ENCODE results near the gene NPAS3. TPM values are rescaled to one million over a fixed set of nuclear protein-coding genes. Genes with fewer than 3 reads are reported as not detected.

NPAS3 gene
- total RNA-seq, 1 donor from 2014 or later: 2.3 TPM

DNA sequence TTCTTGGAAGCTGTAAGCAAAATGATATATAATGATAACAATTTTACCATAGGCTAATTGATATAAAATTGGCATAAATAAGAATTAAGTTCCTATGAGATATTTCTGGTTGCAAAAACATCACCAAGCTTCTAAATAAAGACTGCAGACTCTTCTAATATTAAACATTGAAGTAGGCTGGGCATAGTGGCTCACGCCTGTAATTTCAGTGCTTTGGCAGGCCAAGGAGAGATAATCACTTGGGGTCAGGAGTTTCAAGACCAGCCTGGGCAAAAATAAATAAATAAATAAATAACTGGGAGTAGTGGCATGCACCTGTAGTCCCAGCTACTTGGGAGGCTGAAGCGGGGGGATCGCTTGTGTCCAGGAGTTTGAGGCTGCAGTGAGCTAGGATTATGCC, 71.8 kb downstream of the NPAS3 start:
- no peak for DNase-seq (ENCODE audit: low spot score)

DNA sequence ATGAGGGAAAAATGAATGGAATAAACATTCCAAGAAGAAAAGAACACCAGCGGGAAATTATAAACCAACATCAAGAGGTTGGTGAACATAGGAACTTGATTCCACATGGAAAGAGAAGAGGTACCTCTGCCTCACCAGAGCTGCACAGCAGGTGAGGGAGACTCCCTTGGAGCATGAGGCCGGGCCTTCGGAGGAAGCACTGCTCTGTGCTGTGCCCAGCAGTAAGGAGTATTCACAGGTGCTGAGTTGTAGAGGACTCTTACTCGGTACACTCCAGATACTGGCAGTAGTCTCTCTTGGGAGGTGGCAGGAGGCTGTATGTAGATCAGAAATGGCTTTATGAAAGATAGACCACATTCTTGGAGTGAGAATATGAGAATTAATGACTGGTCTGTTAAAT, 76.0 kb downstream of the NPAS3 start:
- DNase-seq (ENCODE audit: low spot score): no peak

DNA sequence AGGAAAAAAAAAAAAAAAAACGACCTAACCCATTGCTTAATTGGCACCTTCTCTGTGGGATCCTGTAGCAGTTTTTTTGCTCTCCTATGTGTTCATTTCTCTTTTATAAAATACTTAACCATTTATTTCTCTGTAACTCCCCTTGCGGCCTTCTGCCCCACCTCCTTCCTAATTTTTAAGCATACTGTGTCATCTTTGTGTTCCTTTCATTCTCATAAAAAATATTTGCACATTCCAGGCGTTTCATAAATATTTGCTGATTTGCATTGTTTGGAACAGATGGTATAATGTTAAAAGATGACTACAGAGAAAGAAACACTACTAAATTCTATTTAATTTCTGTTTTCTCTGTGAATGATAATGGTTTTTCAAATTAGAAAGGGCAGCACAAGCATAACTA, 77.9 kb downstream of the NPAS3 start:
- DNase-seq (ENCODE audit: low spot score): no peak

DNA sequence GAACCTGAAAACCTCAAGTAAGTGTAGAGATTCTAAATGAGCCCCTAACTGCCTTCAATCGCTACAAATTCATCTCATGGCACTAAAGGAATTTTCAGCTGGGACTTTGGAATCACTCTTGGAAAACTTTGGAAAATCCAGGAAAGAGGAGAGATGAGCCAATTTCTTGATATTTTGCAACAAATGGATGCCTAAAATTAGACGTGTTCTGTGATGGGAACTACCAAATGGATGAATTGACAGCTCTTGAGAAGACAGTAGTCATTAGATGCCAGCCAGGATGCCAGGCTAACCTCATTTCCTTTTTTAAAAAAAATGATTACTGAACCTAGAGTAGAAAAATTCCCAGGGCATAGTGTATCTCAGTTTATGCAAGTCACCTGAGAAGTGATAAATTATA, 78.3 kb downstream of the NPAS3 start:
- DNase-seq (ENCODE audit: low spot score): no peak

DNA sequence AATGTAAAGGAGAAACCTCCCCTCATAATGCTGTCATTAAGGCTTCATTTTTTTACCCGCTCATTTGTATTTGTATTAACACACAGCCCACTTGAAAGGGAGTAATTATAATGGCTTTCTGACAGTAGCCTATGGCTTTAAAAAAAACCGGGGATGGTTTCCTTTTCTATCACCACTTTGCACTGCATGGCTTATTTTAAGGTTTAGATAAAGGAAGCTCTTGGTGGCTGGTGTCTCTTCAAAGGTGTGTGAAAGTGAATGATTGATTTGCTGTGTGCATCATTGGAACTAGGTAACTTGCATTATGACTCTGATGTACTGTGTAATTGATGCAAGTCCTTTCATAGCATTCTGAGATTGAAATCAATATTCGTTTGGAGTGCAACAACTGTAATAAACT, 80.7 kb downstream of the NPAS3 start:
- no peak for DNase-seq (ENCODE audit: low spot score)

DNA sequence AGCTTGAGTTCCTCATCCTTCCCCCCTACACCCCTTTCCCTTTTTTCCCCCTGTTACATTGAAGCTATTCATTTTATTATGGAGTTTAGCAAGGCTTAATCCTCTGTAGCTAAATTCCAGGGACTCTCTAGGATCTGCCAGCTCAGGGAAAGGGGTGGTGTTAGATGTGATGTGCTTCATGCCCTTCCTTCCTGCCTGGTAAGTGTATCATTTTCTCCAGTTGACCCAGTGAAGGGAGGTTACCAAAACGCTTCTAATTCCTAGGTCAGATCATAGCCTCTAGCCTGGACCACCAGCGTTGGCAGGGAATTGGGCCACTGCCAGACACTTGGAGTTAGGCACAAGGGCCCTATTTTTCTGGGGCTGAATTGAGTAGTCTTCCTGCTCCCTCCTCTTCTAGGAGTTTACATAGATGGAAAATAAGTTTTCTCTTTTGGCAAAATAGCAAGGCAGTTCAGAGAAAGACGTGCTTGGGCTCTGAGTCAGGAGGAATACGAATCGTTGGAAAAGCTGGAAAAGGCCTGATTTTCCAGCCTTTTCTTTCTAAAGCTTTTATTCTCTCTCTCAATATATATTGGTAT, 88.3 kb downstream of the NPAS3 start:
- DNase-seq (ENCODE audit: low spot score): no peak

DNA sequence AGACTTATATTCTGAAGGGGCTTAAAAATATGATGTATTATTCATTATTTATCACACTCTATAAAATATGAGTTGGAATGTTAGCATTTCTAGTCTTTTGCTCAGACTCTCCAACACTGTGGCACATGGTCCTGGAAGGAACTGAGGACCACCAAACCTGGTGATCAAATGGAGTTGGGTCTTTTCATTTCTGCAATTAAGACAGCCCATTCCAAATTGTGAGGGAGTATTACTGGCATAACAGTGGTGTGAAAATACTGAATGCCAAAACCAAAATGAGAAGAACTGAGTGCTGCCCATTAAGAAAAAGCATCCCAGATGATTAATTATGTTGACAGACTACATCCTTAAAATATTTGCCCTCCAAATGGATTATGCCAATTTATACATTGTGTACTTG, 90.8 kb downstream of the NPAS3 start:
- no peak for DNase-seq (ENCODE audit: low spot score)

DNA sequence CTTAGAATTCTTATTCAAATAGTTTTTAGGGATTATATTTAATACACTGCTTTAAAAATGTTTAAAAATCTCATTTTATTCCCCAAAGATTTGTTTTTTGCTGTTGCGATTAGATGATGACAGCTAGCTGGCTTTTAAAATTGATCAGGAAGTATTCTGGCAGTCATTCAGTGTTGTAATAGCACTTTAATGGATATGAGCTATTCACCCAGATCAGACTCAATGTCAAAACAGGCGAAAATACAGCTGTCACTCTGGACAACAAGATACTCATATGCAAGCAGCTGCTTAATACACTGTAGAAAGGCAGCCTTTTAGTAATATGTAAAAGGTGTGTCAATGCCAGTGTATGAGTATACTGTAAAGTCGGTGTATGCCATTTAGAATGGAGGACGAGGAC, 91.7 kb downstream of the NPAS3 start:
- DNase-seq (ENCODE audit: low spot score): no peak

DNA sequence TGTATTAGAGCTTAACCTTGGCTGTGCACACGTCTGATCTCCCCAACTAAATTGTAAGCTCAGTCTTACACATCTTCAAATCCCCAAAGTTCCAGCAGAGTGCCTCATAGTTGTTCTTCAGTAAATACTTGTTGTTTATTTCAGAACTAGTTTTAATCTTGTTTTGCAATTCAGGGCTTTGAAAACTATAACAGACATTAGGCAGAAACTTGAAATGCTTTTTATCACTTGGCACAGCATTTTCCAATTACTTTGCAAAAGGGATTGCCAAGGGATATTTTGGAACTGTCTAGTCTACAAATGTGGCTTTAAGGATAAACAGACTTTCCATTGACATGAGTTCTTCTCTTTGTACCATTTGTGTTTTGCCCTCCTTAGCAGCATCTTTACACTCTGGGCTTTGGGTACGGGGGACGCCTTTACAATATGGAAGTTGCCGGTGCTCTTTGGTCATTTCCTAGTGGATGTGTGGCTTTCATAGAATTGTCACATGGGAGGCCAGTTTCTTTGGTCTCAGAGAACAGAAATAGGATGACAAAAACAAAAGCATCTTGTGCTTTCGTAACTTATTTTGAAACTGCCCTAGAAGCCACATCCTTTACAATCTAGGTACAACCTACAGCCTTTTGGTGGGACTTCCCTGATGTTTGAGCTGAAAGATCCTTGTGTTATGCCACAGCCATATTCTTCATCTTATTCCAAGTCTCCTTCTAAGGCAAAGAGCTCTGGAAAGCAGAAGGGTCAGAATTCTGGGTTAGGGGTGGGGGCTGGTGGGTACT, 96.9 kb downstream of the NPAS3 start:
- no peak for DNase-seq (ENCODE audit: low spot score)

DNA sequence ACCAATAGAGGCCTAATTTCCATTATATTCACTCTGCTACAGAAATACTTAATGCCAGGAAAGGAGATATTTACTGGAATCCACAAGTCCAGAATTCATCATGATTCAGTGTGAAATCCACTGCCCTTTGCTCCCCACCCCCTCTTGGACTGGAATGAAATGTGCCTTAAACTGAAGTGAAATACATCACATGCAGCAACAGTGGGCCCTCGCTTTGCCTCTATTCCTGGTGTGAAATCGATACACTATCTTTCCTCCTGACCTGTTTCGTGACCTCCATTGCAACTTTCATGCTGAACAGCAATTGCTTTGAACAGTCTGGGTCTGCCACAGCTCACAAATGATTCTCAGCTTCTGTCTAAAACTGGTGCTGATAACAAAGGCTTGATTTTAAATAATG, 100.6 kb downstream of the NPAS3 start:
- DNase-seq (ENCODE audit: low spot score): no peak

DNA sequence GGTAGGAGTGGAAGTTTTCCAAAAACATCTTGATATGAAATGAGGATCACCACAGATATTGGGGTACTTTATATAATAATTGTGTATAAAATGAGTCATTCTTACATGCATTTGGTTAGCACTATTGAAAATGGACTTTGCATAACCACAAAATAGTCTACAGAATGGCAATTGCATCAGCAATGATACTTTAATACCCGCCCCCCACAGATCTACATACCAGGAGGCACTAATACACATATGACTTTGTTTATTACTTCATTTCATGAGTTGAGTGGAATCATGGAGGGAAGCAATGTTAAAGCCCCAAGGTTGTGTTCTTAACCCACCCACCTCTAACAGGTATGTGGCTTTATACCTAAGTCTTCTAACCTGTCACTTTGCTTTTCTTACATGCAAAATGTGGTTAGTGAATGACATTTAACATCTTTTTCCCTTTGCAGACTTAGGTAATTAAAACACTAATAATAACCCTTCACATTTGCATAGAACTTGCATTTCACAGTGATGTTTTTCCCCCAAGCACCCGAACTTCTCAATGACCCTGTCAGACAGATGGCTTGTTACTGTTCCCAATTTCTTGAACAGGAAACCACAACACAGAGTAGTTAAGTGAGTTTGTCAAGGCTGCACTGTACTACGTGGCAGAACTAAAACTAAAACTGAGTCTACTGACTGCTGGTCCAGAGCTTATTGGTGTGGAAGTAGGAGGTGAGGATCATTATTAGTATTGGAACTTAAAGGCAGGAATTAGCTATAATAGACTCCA, 101.9 kb downstream of the NPAS3 start:
- no peak for DNase-seq (ENCODE audit: low spot score)

DNA sequence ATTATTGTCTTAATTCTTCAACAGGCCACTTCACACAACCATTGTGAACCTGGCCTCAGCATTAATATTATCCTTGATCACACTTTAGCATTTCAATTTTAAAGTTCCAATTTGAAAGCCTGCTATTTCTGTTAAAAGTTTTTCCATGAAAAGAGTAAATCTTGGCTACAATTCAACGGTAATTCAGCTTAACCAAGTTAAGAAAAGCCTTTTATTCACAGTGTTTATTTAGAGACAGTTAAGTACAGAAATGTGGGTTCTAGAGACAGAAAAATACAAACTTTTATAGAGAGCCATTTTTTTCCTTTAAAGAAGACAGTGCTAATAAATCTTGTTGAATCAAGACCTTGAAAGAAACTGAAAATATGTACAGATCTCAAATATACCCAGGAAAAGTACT, 103.9 kb downstream of the NPAS3 start:
- DNase-seq (ENCODE audit: low spot score): no peak

DNA sequence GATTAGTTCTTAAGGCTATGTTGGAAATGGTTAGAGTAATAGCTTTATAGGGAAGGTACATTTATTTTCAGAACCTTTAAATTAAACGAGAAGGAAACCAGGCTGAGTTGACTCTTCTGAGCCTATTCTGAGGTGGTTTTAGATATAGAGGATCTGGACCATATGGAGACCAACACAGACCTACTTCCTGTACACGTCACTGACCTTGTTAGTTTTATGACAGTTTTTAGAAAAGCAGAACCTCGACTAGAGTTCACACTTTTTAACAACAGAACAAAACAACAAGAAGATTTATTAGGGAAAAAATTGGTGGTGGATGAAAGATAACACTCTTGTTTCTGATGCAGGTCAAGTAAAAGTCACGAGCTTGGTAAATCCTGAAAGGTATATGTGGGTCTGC, 107.1 kb downstream of the NPAS3 start:
- no peak for DNase-seq (ENCODE audit: low spot score)

DNA sequence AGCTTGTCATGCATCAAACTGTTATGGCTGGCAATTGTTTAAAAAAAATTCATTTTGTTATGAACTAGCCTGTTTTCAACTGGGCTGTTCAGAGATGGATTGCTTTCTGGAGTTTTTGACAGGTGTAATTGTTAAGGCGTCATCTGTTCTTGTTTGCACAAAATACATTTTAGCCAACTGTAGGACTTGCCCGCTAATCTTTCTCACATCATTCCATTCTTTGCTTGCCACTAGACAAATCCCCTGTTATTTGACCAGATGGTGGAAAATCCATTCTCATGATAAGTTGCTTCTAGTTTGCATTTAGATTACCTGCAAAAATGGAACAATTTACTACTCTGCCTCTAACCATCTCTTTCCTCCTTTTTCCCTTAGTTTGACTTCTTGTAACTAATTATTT, 114.3 kb downstream of the NPAS3 start:
- no peak for DNase-seq (ENCODE audit: low spot score)

DNA sequence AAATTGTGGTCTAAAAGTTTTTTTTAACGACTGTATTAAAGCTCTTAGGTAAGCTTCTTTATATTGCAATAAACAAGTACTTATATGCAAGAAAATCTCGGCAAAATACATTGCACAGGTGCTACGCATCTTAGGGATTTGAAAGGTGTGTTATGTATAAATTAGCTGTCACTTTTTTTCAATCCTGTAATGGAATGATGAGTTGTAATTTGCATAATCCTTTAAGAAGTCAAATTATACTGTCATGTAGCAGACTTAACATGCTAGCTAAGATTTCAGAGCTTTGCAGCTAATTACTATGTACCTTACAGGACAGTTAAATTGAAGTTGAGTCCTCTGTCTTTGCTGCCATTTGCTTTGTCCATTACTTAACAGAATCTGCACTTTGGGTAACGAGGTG, 117.5 kb downstream of the NPAS3 start:
- no peak for DNase-seq (ENCODE audit: low spot score)

DNA sequence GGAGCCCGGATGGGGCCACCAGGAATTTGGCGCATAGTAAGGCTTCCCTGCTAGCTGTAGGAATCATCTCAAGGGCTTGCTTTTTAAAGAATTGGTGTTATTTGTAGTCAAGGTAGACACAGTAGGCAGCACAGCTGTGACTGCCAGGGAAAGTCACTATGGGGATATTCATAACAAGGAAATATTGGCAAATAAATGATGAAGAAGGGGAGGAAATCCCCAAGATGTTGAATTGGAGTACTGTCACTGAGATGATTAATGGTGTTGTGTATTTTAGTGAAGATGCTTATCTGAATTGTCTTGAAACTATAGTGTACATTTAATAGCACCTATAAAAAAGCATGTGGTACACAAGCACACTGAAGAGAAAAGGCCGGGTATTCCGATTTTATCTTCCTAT, 118.9 kb downstream of the NPAS3 start:
- DNase-seq (ENCODE audit: low spot score): no peak

DNA sequence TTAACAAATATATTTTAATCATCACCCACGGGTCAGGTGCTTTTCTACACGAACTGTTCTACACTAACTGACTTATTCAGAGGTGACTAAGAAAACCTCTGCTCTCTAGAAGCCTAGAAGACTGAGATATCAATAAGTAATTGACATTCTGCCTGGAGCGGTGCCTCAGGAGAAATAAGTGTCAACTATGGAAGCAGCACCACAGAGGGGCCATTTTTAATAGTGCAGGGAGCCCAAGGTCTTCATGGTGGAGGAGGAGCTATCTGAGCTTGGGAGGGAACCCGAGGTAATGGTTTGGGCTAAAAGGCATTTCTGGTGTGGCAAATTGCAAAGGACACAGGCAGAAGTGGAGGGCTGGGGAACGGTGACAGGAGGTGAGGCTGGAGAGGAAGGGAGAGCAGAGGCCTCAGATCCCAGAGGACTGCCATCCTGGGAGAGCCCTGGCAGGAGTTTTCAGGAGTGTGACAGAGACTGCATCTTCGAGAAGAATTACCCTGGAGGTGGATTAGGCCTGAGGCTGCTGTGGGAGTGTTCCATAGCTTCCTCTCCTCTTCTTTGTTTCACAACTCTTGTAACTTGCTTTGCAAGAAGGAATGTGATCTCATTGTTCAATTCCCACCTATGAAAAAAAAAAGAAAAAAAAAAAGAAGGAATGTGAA, 123.1 kb downstream of the NPAS3 start:
- no peak for DNase-seq (ENCODE audit: low spot score)

DNA sequence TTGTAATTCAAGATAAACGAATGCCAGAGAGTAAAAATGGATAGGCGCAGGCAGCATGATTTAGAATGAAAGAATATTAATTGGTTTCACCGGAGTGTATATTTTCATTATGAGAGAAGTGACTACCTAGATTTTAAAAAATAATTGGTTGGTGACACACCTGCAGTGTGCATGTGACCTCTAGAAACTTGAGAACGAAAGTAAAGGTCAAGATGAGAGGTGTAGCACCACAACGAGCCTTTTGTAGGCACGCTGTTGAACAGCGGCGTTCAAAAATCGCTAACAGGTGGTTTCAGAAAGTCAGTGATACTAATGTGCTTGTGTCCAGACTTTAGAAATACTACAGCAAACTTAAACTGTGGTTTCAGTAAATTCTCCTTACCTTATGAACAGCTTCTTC, 123.8 kb downstream of the NPAS3 start:
- no peak for DNase-seq (ENCODE audit: low spot score)

DNA sequence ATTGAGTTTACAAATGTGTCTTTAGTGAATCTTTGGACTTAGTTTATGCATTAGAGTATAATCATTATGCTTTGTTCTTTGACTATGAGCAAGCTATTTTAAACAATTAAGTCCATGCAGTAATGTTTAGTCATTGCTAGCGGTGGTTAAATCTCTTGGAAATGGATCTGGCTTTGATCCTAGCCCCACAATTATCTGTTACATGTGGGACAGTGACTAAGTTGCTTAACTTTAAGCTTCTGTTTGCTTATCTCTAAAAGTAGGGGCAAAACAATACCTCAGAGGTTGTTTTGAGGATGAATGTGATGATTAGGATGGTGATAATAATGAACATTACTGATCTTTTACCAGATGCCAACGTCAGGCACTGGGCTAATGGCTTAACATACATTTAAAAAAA, 124.2 kb downstream of the NPAS3 start:
- no peak for DNase-seq (ENCODE audit: low spot score)

DNA sequence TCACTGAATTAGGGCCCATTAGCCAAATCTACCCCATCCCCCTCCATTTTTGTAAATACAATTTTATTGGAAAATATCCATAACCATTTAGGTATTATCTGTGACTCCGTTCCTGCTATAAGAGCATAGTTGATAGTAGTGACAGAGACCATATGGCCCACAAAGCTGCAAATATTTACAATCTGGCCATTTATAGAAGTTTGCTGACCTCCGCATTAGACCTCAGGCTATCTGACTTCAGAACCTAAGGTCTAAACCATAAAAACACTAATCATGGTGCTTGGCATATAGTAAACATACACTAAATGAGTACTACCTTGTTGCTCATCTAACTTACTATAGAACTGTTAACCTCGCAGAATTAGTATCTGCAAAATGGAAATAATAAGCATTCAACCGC, 124.8 kb downstream of the NPAS3 start:
- DNase-seq (ENCODE audit: low spot score): no peak

DNA sequence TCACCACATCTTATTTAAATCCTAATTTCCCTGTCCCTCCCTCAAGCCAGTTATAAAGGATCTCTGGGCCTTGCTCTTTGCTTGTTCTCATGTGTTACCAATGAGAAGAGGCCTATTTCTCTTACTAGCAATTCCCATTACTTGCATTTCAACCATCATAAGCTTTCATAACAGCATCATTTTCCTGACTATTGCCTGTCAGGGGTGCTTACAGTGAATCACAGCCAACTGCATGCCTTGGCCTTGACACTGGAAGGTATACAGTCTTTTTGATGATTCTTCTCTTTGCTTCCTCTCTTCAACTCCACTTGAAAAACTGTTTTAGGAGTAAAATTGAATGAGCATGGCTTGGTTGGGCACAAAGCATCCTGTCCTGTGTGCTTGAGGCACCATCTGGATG, 127.0 kb downstream of the NPAS3 start:
- no peak for DNase-seq (ENCODE audit: low spot score)

DNA sequence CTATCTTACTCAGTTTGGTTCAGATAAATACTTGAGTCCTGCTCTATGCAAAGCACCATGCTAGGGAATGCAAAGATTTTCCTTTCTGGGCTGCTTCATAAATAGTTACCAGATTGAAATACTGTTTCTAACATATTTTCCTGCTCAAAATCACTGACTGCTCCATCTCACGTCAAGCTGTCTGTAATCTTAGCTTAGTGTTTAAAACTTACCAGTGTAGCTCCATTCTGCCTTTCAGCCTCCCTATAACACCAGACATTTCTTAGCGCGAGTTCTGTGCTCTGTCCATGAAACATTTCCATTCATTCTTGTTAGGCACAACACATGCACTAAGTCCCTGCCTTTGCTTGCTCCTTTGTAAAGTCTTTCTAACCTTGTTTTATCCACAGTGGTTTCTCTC, 129.4 kb downstream of the NPAS3 start:
- DNase-seq (ENCODE audit: low spot score): no peak

DNA sequence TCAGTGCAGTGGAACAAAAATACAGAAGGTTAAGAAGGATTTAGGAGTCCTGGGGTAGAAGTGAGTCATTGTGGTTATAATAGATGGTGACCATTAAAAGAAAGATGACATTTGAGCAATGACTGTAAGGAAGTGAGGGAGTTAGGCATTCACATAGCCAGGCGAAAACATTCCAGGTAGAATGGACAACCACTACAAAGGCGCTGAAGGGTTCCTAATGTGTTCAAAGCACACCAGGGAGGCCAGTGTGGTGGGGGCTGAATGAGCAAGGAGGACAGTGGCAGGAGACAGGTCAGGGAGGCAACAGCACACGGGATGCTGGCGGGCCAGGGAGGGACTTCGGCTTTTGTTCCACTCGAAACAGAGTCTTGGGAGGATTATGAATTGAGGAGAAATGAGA, 129.9 kb downstream of the NPAS3 start:
- no peak for DNase-seq (ENCODE audit: low spot score)

Measured in ureter (tissue), 1 donor.